GM18517 (cell line): Measurements from ENCODE around the gene GCLC.

Experiments
- ATAC-seq: cut with Tn5 transposase; IDR thresholded peaks from one replicate; pipeline ENCODE4 v1.9.1; 2021; ENCODE audit warnings: mild to moderate bottlenecking, moderate library complexity; ENCODE audit not compliant: unreplicated experiment

The GCLC gene

GRCh38 chr6:53527249-53527765, 17.6 kb downstream of the GCLC start:
- no peak for ATAC-seq

GRCh38 chr6:53526000-53526399, 18.9 kb downstream of the GCLC start:
- no peak for ATAC-seq

- ATAC-seq: no peak
Measured at GRCh38 chr6:53524455-53524815, 20.5 kb downstream of the GCLC start.

- no peak for ATAC-seq
Measured at GRCh38 chr6:53523511-53524454, 21.1 kb downstream of the GCLC start.

- no peak for ATAC-seq
Measured at GRCh38 chr6:53520320-53520928, 24.5 kb downstream of the GCLC start.

- no peak for ATAC-seq
Measured at GRCh38 chr6:53518862-53519261, 26.0 kb downstream of the GCLC start.

- no peak for ATAC-seq
Measured at GRCh38 chr6:53517021-53517420, 27.9 kb downstream of the GCLC start.

- no peak for ATAC-seq
Measured at GRCh38 chr6:53514677-53515076, 30.2 kb downstream of the GCLC start.

GRCh38 chr6:53513519-53513966, 31.4 kb downstream of the GCLC start:
- no peak for ATAC-seq

GRCh38 chr6:53513056-53513455, 31.8 kb downstream of the GCLC start:
- ATAC-seq: no peak

- no peak for ATAC-seq
Measured at GRCh38 chr6:53512626-53513025, 32.3 kb downstream of the GCLC start.

GRCh38 chr6:53510746-53511145, 34.2 kb downstream of the GCLC start:
- no peak for ATAC-seq

GRCh38 chr6:53506872-53507271, 38.0 kb downstream of the GCLC start:
- ATAC-seq: no peak

GRCh38 chr6:53504512-53504911, 40.4 kb downstream of the GCLC start:
- no peak for ATAC-seq

GRCh38 chr6:53503060-53503459, 41.8 kb downstream of the GCLC start:
- no peak for ATAC-seq

- ATAC-seq: no peak
Measured at GRCh38 chr6:53501432-53501831, 43.5 kb downstream of the GCLC start.

- ATAC-seq: no peak
Measured at GRCh38 chr6:53500095-53500494, 44.8 kb downstream of the GCLC start.

GRCh38 chr6:53499094-53499493, 45.8 kb downstream of the GCLC start:
- no peak for ATAC-seq

- ATAC-seq: no peak
Measured at GRCh38 chr6:53498649-53499048, 46.3 kb downstream of the GCLC start.

GRCh38 chr6:53497905-53498304, 47.0 kb downstream of the GCLC start:
- no peak for ATAC-seq

GRCh38 chr6:53496797-53497375, 48.0 kb downstream of the GCLC start:
- ATAC-seq: no peak
